ENCODE results near the gene RASAL2. TPM values are rescaled to one million over a fixed set of nuclear protein-coding genes. Genes with fewer than 3 reads are reported as not detected.

RASAL2 gene
- total and polyA plus RNA-seq, 4 experiments from 2014 or later, result 0.28 to 0.32 TPM; not detected in 2

DNA sequence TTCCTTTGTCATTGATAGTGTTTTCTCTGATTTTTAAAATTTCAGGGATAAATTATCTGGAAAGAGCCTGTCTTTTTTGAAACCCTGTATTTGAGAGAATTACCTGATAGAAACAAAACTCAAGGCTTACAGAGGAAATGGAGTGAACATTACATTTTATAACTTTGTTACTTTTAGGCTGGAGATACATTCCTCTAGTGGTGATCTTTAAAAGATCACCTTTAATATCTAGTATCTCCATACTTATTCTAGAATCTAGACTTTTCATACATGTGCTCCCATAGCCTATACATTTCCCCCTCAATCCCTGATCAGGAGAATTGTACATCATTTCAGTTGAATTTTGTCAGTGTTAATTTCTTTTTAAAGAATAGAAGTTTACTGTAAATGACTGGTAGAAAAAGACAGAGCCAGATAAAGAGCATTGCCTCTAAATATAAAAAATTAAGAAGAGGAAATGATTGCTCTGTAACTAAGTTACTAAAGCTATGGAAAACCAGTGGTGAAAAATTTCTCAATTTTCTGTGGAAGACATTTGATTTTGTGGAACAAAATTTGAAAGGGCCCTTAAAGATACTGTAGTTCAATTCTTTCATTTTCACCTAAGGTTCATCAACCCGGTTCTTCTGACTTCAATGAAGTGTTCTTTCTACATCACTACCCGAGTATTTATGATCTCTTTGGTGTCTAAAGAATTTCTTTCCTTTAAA is 33.7 kb downstream of the RASAL2 start:
- peaks cover 0 to 3% (median 0%) of the 10 kb centered on the region in 8 donors for H3K9me3 Mint-ChIP-seq
- ChIA-PET CTCF (ENCODE audit: partially characterized antibody) (no interaction called here), POLR2A (ENCODE audit: partially characterized antibody) (no interaction called here)
- Histone ChIP-seq H3K4me3 (ENCODE audit: low read length in 2 of 2) (no peak overlapping the region), H3K9me3 (ENCODE audit: control insufficient read depth in 1 of 2, low read length in 2 of 2) (no peaks in the 10 kb centered on the region), H3K27me3 (ENCODE audit: insufficient read depth, low read length) (no peaks in the 10 kb centered on the region), H3K4me1 (ENCODE audit: insufficient read depth, low read length) (no peaks in the 10 kb centered on the region), H3K27ac (ENCODE audit: low read depth, low read length) (no peak overlapping the region), H3K36me3 (ENCODE audit: insufficient read depth, low read length) (no peaks in the 10 kb centered on the region)
- no peak overlapping the region for H3K27ac Mint-ChIP-seq
- H3K4me3 Mint-ChIP-seq, result no peak overlapping the region
- no peaks in the 10 kb centered on the region for H3K4me1 Mint-ChIP-seq
- intact Hi-C loops (cut with micrococcal nuclease), result no loop called here
- H3K27me3 Mint-ChIP-seq, result no peaks in the 10 kb centered on the region
- no peak for DNase-seq
- no peaks in the 10 kb centered on the region for H3K36me3 Mint-ChIP-seq

DNA sequence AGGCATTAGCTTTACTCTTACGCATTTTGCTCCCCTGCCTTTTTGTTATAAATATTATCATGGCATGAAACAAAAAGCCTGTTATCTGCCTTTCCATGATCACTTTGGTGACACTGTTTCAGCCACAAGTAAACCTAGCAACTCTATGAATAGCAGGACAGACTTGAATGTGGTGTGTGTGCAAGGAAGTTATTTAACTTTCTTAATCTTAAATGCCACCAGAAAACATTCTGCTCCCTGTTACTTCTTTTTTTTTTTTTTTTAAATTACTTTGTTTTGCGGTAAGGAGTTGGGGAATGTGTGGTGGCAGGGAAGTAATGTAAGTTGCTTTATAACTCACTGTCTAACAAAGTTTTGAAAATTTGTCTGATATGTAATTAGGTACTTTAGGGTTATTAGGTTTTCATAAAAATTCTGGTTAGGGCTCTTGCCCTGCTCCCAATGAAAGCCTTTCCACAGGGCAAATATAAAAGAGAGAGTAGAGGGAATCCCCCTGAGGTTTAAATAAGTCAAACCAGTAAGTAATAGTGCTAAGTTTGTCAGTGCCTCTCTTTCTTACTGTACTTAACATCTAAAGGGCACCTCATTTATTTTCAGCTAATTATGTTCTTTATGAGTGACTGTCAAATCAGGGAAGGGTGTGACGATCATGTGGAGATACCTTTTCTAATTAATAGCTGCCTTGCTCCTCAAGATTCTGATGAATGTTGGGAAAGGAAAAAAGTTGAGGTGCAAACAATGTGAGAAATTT is 39.5 kb downstream of the RASAL2 start:
- Mint-ChIP-seq H3K4me1 (no peaks in the 10 kb centered on the region), H3K27me3 (no peaks in the 10 kb centered on the region), H3K27ac (no peak overlapping the region), H3K9me3 (peaks cover 0 to 8% (median 2%) of the 10 kb centered on the region in 8 donors), H3K4me3 (no peak overlapping the region), H3K36me3 (no peaks in the 10 kb centered on the region)
- H3K36me3 ChIP-seq (ENCODE audit: insufficient read depth, low read length), result no peaks in the 10 kb centered on the region
- H3K4me1 ChIP-seq (ENCODE audit: insufficient read depth, low read length), result no peaks in the 10 kb centered on the region
- CTCF ChIA-PET (ENCODE audit: partially characterized antibody), result no interaction called here
- H3K27ac ChIP-seq (ENCODE audit: low read depth, low read length), result no peak overlapping the region
- no peak overlapping the region for H3K4me3 ChIP-seq (ENCODE audit: low read length in 2 of 2)
- no peaks in the 10 kb centered on the region for H3K9me3 ChIP-seq (ENCODE audit: control insufficient read depth in 1 of 2, low read length in 2 of 2)
- POLR2A ChIA-PET (ENCODE audit: partially characterized antibody), result no interaction called here
- intact Hi-C loops (cut with micrococcal nuclease), result no loop called here
- no peaks in the 10 kb centered on the region for H3K27me3 ChIP-seq (ENCODE audit: insufficient read depth, low read length)
- no peak for DNase-seq

DNA sequence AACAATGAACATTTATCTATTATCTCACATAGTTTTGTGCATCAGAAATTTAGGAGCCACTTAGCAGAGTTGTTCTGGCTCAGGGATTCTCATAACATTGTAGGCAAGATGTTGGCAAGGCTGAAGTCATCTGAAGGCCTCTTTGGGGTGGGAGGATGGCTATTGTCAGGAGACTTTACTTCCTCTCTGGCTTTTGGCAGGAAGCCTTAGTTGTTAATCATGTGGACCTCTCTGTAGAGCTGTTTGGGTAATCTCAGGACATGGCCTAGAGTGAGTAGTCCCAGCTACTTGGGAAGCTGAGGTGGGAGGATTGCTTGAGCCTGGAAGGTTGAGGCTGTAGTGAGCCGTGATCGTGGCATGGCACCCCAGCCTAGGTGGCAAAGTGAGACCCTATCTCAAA is 40.2 kb downstream of the RASAL2 start:
- no peak for DNase-seq
- intact Hi-C loops (cut with micrococcal nuclease), result no loop called here
- ChIA-PET POLR2A (ENCODE audit: partially characterized antibody) (no interaction called here), CTCF (ENCODE audit: partially characterized antibody) (no interaction called here)
- H3K4me3 Mint-ChIP-seq, result no peak overlapping the region
- Histone ChIP-seq H3K4me3 (ENCODE audit: low read length in 2 of 2) (no peak overlapping the region), H3K4me1 (ENCODE audit: insufficient read depth, low read length) (no peaks in the 10 kb centered on the region), H3K36me3 (ENCODE audit: insufficient read depth, low read length) (no peaks in the 10 kb centered on the region), H3K9me3 (ENCODE audit: control insufficient read depth in 1 of 2, low read length in 2 of 2) (no peaks in the 10 kb centered on the region), H3K27me3 (ENCODE audit: insufficient read depth, low read length) (no peaks in the 10 kb centered on the region), H3K27ac (ENCODE audit: low read depth, low read length) (no peak overlapping the region)
- H3K4me1 Mint-ChIP-seq, result no peaks in the 10 kb centered on the region
- H3K27ac Mint-ChIP-seq, result no peak overlapping the region
- no peaks in the 10 kb centered on the region for H3K27me3 Mint-ChIP-seq
- peaks cover 0 to 8% (median 2%) of the 10 kb centered on the region in 8 donors for H3K9me3 Mint-ChIP-seq
- no peaks in the 10 kb centered on the region for H3K36me3 Mint-ChIP-seq

DNA sequence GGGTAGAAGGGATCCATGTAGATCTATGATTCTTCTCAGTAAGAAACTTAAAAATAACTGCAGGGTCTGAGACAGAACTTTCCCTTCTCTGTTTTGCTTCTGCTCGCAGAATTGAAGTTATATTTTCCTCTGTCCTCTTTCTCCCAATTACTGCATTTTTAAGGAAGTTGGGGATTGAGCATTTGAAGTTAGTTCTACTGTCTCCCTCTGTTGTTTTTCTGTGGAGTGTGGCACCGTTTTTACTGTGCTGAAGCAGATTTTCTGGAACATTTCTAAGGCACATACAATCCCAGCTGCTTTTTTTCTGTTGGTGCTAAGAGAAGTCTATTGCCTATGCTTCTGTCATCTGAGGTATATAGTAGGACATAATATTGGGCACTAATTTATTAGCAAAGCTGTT is 43.3 kb downstream of the RASAL2 start:
- H3K27ac Mint-ChIP-seq, result no peak overlapping the region
- CTCF ChIA-PET (ENCODE audit: partially characterized antibody), result no interaction called here
- Histone ChIP-seq H3K27ac (ENCODE audit: low read depth, low read length) (no peak overlapping the region), H3K9me3 (ENCODE audit: control insufficient read depth in 1 of 2, low read length in 2 of 2) (no peaks in the 10 kb centered on the region), H3K27me3 (ENCODE audit: insufficient read depth, low read length) (no peaks in the 10 kb centered on the region), H3K4me3 (ENCODE audit: low read length in 2 of 2) (no peak overlapping the region), H3K4me1 (ENCODE audit: insufficient read depth, low read length) (no peaks in the 10 kb centered on the region), H3K36me3 (ENCODE audit: insufficient read depth, low read length) (no peaks in the 10 kb centered on the region)
- intact Hi-C loops (cut with micrococcal nuclease), result no loop called here
- no peak overlapping the region for H3K4me3 Mint-ChIP-seq
- no peaks in the 10 kb centered on the region for H3K4me1 Mint-ChIP-seq
- POLR2A ChIA-PET (ENCODE audit: partially characterized antibody), result no interaction called here
- peaks cover 0 to 8% (median 5%) of the 10 kb centered on the region in 8 donors for H3K9me3 Mint-ChIP-seq
- H3K36me3 Mint-ChIP-seq, result no peaks in the 10 kb centered on the region
- no peaks in the 10 kb centered on the region for H3K27me3 Mint-ChIP-seq
- no peak for DNase-seq

- H3K27me3 Mint-ChIP-seq, result no peaks in the 10 kb centered on the region
- ChIA-PET POLR2A (ENCODE audit: partially characterized antibody) (no interaction called here), CTCF (ENCODE audit: partially characterized antibody) (no interaction called here)
Observed at GRCh38 chr1:178142806-178143205, 48.9 kb downstream of the RASAL2 start.

DNA sequence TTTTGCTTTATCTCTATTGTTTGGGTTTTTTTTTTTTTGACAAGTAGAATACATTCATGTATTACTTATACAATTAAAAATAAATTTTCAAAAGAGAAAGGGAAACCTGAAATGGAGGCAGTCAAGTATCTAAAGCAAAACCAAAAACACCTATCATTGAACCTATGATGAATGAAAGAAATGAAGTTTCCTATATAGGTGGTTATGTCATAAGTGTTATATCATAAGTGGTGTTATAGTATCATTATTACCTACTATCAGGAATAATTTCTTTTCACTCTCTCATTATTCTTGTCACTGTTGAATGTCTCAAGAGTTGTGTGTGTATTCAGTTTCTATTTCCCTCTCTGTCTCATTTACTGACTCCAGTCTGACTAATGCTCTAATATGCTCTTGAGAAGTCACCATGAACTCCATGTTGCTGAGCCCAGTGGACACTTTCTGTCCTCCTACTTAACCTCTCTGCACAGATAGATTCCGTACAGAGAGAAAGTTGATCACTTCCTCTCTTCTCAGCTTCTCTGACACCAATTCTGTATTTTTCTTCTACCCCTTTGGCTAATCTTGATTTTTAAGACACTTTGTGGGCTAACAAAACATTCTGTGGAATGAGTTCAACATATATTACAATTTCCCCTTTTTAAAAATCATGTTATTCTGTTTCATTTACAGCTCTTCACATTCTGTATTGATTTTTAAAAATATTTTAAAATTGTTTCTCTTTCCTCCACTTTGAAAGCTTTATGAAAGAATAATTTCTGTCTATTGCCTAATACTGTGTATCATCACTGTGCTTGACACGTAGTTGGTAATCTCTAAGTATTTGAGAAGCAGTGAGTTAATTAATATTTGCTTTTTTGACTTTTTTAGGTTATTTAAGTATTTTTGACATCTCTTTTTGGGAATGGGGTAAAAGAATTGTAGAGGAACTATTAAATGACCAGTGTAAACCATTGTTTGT is 50.1 kb downstream of the RASAL2 start:
- H3K27me3 Mint-ChIP-seq, result no peaks in the 10 kb centered on the region
- no peak for DNase-seq
- CTCF ChIA-PET (ENCODE audit: partially characterized antibody), result no interaction called here
- Histone ChIP-seq H3K4me3 (ENCODE audit: low read length in 2 of 2) (no peak overlapping the region), H3K27me3 (ENCODE audit: insufficient read depth, low read length) (no peaks in the 10 kb centered on the region), H3K36me3 (ENCODE audit: insufficient read depth, low read length) (no peaks in the 10 kb centered on the region), H3K27ac (ENCODE audit: low read depth, low read length) (no peak overlapping the region), H3K4me1 (ENCODE audit: insufficient read depth, low read length) (no peaks in the 10 kb centered on the region), H3K9me3 (ENCODE audit: control insufficient read depth in 1 of 2, low read length in 2 of 2) (no peaks in the 10 kb centered on the region)
- intact Hi-C loops (cut with micrococcal nuclease), result no loop called here
- peaks cover 0 to 5% (median 1%) of the 10 kb centered on the region in 8 donors for H3K9me3 Mint-ChIP-seq
- POLR2A ChIA-PET (ENCODE audit: partially characterized antibody), result no interaction called here
- no peaks in the 10 kb centered on the region for H3K36me3 Mint-ChIP-seq
- H3K4me3 Mint-ChIP-seq, result no peak overlapping the region
- H3K27ac Mint-ChIP-seq, result no peak overlapping the region
- H3K4me1 Mint-ChIP-seq, result no peaks in the 10 kb centered on the region

More at GRCh38 chr1:178142806-178143205, 48.9 kb downstream of the RASAL2 start:
- Histone ChIP-seq H3K27me3 (ENCODE audit: insufficient read depth, low read length) (no peaks in the 10 kb centered on the region), H3K36me3 (ENCODE audit: insufficient read depth, low read length) (no peaks in the 10 kb centered on the region), H3K4me3 (ENCODE audit: low read length in 2 of 2) (no peak overlapping the region), H3K27ac (ENCODE audit: low read depth, low read length) (no peak overlapping the region), H3K9me3 (ENCODE audit: control insufficient read depth in 1 of 2, low read length in 2 of 2) (no peaks in the 10 kb centered on the region), H3K4me1 (ENCODE audit: insufficient read depth, low read length) (no peaks in the 10 kb centered on the region)
- intact Hi-C loops (cut with micrococcal nuclease), result no loop called here
- no peak for DNase-seq
- Mint-ChIP-seq H3K27ac (no peak overlapping the region), H3K4me1 (no peaks in the 10 kb centered on the region), H3K9me3 (peaks cover 0 to 6% (median 1%) of the 10 kb centered on the region in 8 donors), H3K4me3 (no peak overlapping the region), H3K36me3 (no peaks in the 10 kb centered on the region)

DNA sequence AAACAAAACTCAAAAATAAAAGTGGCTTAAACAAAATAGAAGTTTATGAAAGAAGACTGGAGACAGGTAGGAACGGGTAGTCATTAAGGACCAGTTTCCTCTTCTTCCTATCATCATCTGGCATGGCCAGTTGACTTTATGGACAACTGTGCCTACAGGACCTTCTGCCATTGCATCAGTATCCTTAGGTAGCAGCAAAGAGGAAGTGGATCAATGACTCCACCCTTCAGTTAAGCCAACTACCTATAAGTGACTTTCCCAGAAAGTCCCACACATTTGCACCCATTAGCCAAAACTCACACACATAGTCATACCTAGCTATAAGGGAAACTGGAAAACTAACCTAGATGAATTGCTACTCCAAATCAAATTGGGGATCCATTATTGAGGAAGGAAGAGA is 51.7 kb downstream of the RASAL2 start:
- intact Hi-C loops (cut with micrococcal nuclease), result no loop called here
- H3K27ac Mint-ChIP-seq, result no peak overlapping the region
- no peaks in the 10 kb centered on the region for H3K4me1 Mint-ChIP-seq
- POLR2A ChIA-PET (ENCODE audit: partially characterized antibody), result no interaction called here
- DNase-seq, result no peak
- Histone ChIP-seq H3K9me3 (ENCODE audit: control insufficient read depth in 1 of 2, low read length in 2 of 2) (no peaks in the 10 kb centered on the region), H3K4me1 (ENCODE audit: insufficient read depth, low read length) (no peaks in the 10 kb centered on the region), H3K27ac (ENCODE audit: low read depth, low read length) (no peak overlapping the region), H3K27me3 (ENCODE audit: insufficient read depth, low read length) (no peaks in the 10 kb centered on the region), H3K4me3 (ENCODE audit: low read length in 2 of 2) (no peak overlapping the region), H3K36me3 (ENCODE audit: insufficient read depth, low read length) (no peaks in the 10 kb centered on the region)
- no peaks in the 10 kb centered on the region for H3K27me3 Mint-ChIP-seq
- no peaks in the 10 kb centered on the region for H3K36me3 Mint-ChIP-seq
- H3K4me3 Mint-ChIP-seq, result no peak overlapping the region
- H3K9me3 Mint-ChIP-seq, result peaks cover 0 to 4% (median 2%) of the 10 kb centered on the region in 8 donors
- CTCF ChIA-PET (ENCODE audit: partially characterized antibody), result no interaction called here
